Endothelial cell of umbilical vein (primary cell): ENCODE measurements around the gene DIS3L2. TPM values are rescaled to one million over a fixed set of nuclear protein-coding genes. Genes with fewer than 3 reads are reported as not detected.

ENCODE experiments used
- BruUV-seq: library from RNA; stranded (reverse); fragments of 400-500 nt; replicated peaks from 2 replicates; lab custom pipeline; 2021; lab: Mats Ljungman, UMichigan
- CTCF ChIA-PET: fragments of 300-600, 350-600 bp; sonication (Branson Sonifier 250); formaldehyde crosslinking; loops from one replicate; lab custom pipeline; 2021; ENCODE audit warnings: antibody characterized with exemption, inconsistent platforms; lab: Charles Lee
- POLR2A ChIA-PET: fragments of 300-600, 350-600 bp; sonication (Branson Sonifier 250); formaldehyde crosslinking; loops from one replicate; lab custom pipeline; 2021; ENCODE audit warnings: antibody characterized with exemption, inconsistent platforms; lab: Charles Lee
- DNase-seq: peaks from one replicate; pipeline ENCODE4 v3.0.0-alpha.2; 2011; ENCODE audit warnings: low read depth, low spot score
- FAIRE-seq: peaks from 2 replicates; lab custom pipeline; 2011; peaks lifted over from hg19 to GRCh38; lab: Jason Lieb, UNC
- H2AFZ ChIP-seq: 2 replicates; pipeline ENCODE4 v1.6.0; 2012; ENCODE audit warnings: low read depth, low read length, control low read depth, inconsistent platforms
- H3K27ac ChIP-seq: 2 replicates; pipeline ENCODE4 v1.5.1; 2011; ENCODE audit warnings: low read depth, mild to moderate bottlenecking, control low read depth, low read length, moderate library complexity; ENCODE audit not compliant: insufficient read depth
- H3K27me3 ChIP-seq, 2 experiments: 2 replicates each; pipeline versions ENCODE4 v1.6.0 to v1.6.1; 2011; ENCODE audit warnings: low read length in 2 of 2, mixed read lengths in 1 of 2; ENCODE audit not compliant: control insufficient read depth in 2 of 2, insufficient read depth in 2 of 2
- H3K36me3 ChIP-seq, 2 experiments: 2 replicates in 1 of 2; 3 replicates in 1 of 2; pipeline ENCODE4 v1.5.1; 2011; ENCODE audit warnings: low read length in 2 of 2, mild to moderate bottlenecking in 1 of 2, moderate library complexity in 1 of 2; ENCODE audit not compliant: control insufficient read depth in 2 of 2, insufficient read depth in 2 of 2; ENCODE audit errors: extremely low read depth in 1 of 2
- H3K4me1 ChIP-seq: 3 replicates; pipeline ENCODE4 v1.5.1; 2011; ENCODE audit warnings: mild to moderate bottlenecking, low read length; ENCODE audit not compliant: control insufficient read depth, insufficient read depth; ENCODE audit errors: extremely low read depth
- H3K4me2 ChIP-seq: 2 replicates; pipeline ENCODE4 v1.6.1; 2011; ENCODE audit warnings: low read length, control low read depth, mixed read lengths; ENCODE audit not compliant: insufficient read depth
- H3K4me3 ChIP-seq, 3 experiments: fragments of 200-600 bp in 1 of 3; sonication (generic), shearing (Covaris generic) in 1 of 3; replicated peaks in 1 of 3; 2 replicates each; pipeline ENCODE4 v1.5.1; 2011 to 2016; ENCODE audit warnings: control low read depth in 3 of 3, low read length in 3 of 3, mild to moderate bottlenecking in 2 of 3, inconsistent platforms in 1 of 3, low read depth in 1 of 3, moderate library complexity in 1 of 3; ENCODE audit not compliant: insufficient read depth in 1 of 3
- H3K79me2 ChIP-seq: 2 replicates; pipeline ENCODE4 v1.6.0; 2012; ENCODE audit warnings: low read length, inconsistent platforms; ENCODE audit not compliant: control insufficient read depth, insufficient read depth
- H3K9ac ChIP-seq: replicated peaks from 2 replicates; pipeline ENCODE3; 2011; ENCODE audit warnings: low read length, control low read depth; ENCODE audit not compliant: insufficient read depth; ENCODE audit errors: extremely low read depth
- H3K9me1 ChIP-seq: replicated peaks from 3 replicates; pipeline ENCODE4 v1.6.0; 2011; ENCODE audit warnings: mild to moderate bottlenecking, low read length; ENCODE audit not compliant: control insufficient read depth, insufficient read depth; ENCODE audit errors: extremely low read depth
- H3K9me3 ChIP-seq: replicated peaks from 2 replicates; pipeline ENCODE4 v1.5.1; 2012; ENCODE audit warnings: low read length, inconsistent platforms; ENCODE audit not compliant: control insufficient read depth, insufficient read depth
- H4K20me1 ChIP-seq: replicated peaks from 2 replicates; pipeline ENCODE3; 2011; ENCODE audit warnings: mild to moderate bottlenecking, low read length; ENCODE audit not compliant: control insufficient read depth, insufficient read depth; ENCODE audit errors: extremely low read depth
- EZH2 ChIP-seq: IDR thresholded peaks from 2 replicates; pipeline ENCODE4 v1.6.1; 2012; ENCODE audit warnings: borderline replicate concordance, low read depth, mild to moderate bottlenecking, moderate library complexity, low read length, inconsistent platforms; ENCODE audit not compliant: severe bottlenecking
- FOS ChIP-seq: IDR thresholded peaks from 2 replicates; pipeline ENCODE4 v1.6.1; 2011; ENCODE audit warnings: mild to moderate bottlenecking, low read length, moderate library complexity, borderline replicate concordance; ENCODE audit not compliant: insufficient read depth
- GATA2 ChIP-seq: IDR thresholded peaks from 2 replicates; pipeline ENCODE4 v1.7.0; 2011; ENCODE audit warnings: low read depth, mild to moderate bottlenecking, moderate library complexity, mixed read lengths, low read length; ENCODE audit not compliant: insufficient read length, insufficient read depth
- JUN ChIP-seq: IDR thresholded peaks from 2 replicates; pipeline ENCODE4 v1.6.1; 2011; ENCODE audit warnings: borderline replicate concordance, low read depth; ENCODE audit not compliant: insufficient read length, insufficient read depth
- MAX ChIP-seq: IDR thresholded peaks from 2 replicates; pipeline ENCODE4 v1.6.1; 2011; ENCODE audit not compliant: insufficient read depth, insufficient read length
- MYC ChIP-seq: IDR thresholded peaks from one replicate; pipeline ENCODE4 v1.6.1; 2011; ENCODE audit warnings: mild to moderate bottlenecking, low read depth, low read length
- POLR2A ChIP-seq: IDR thresholded peaks from 2 replicates; pipeline ENCODE4 v1.6.1; 2012; ENCODE audit warnings: low read depth, mild to moderate bottlenecking, control low read depth, low read length
- POLR2AphosphoS5 ChIP-seq: IDR thresholded peaks from 2 replicates; pipeline ENCODE4 v1.6.1; 2012; ENCODE audit warnings: low read depth, mild to moderate bottlenecking, control low read depth, low read length, moderate library complexity; ENCODE audit not compliant: insufficient read depth
- dilution Hi-C: fragments of 300-500 bp; cut with MboI; formaldehyde crosslinking; loops from one replicate; pipeline ENCODE4 v1.15.0; 2019; ENCODE audit warnings: low sequenced_read_pairs; ENCODE audit not compliant: extremely low pct_ligation_motif_present
- intact Hi-C: fragments of 100-400 bp; cut with micrococcal nuclease; formaldehyde crosslinking; loops from one replicate; pipeline ENCODE4 v1.10.0; 2022
- polyA plus RNA-seq, 4 experiments: library from polyadenylated mRNA; depleted of rRNA in 3 of 4; stranded (reverse) in 3 of 4; unstranded in 1 of 4; fragments of >200 nt; gene quantifications; 2 replicates each; pipeline versions ENCODE4 v1.2.1 to v1.2.3, GENCODE V29; 2011 to 2012; ENCODE audit warnings: missing spikeins in 1 of 4
- total RNA-seq: library from RNA; stranded (reverse); gene quantifications from 2 replicates; pipeline ENCODE4 v1.2.3, GENCODE V29; 2021
- TF ChIP-seq, protein P1 (sequence below), 2 donors: IDR thresholded peaks; 1 replicate in 1 of 2; 2 replicates in 1 of 2; pipeline ENCODE4 v1.5.1; 2011; ENCODE audit warnings: low read length in 2 of 2, mild to moderate bottlenecking in 2 of 2, moderate library complexity in 2 of 2, control low read depth in 1 of 2, inconsistent platforms in 1 of 2, low read depth in 1 of 2; ENCODE audit not compliant: insufficient read depth in 1 of 2; ENCODE audit errors: extremely low read depth in 1 of 2

Gene DIS3L2
- total and polyA plus RNA-seq, 2 donors (not counting 3 experiments of a cell fraction or from before 2014, with no cell fraction given) = 14.6 to 31.2 TPM

DNA sequence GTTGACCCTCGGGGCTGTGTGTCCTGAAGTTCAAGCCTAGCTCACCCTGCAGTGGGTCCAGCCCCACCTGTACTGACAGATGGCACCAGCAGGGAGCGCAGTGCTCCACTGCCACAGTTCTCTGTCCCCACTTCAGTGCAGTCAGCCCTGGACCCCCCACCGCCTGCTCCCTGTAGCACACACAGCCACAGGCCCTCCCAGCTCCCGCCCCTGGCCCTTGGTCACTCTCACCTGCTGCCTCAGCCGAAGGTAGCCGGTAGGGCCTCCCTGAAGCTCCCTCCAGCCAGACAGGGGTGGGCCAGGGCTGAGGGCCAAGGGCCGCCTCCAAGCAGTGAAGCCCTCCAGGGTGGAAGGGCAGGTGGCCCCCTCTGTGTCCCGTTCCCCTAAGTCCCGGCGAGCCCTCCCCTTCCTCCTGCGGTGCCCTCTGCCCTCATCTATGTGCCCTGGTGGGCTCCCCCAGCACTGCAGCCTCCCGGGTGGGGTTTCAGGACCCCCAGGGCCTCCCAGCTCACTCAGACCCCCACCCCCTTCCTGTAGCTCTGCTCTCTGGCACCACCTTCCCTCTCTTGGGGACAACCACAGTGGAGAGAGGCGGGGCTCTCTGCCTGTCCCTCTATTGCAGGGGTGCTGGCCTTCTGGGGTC is 406.2 kb downstream of the DIS3L2 start:
- BruUV-seq = no TSS peak
- POLR2A ChIA-PET = no interaction called here
- no peak overlapping the region for H2AFZ ChIP-seq
- no peaks in the 10 kb centered on the region for H3K36me3 ChIP-seq
- peaks cover 0 to 6% of the 10 kb centered on the region in 2 experiments for H3K27me3 ChIP-seq
- H3K9me3 ChIP-seq = no peaks in the 10 kb centered on the region
- H3K9me1 ChIP-seq = no peaks in the 10 kb centered on the region
- CTCF ChIA-PET = interaction anchor here (0.8 to 3.6 kb wide), 4 partner anchors 10 to 75 kb away, joined by 3 to 13 read pairs (median 5); partner anchors contain the start of gene ALPP
- dilution Hi-C loops = no loop called here
- no peak overlapping the region for H3K4me2 ChIP-seq
- TF ChIP-seq GATA2 (no peak), EZH2 (no peak), POLR2A (no peak), FOS (no peak), POLR2AphosphoS5 (no peak), MAX (no peak), JUN (no peak), MYC (no peak)
- TF ChIP-seq, protein P1, sequence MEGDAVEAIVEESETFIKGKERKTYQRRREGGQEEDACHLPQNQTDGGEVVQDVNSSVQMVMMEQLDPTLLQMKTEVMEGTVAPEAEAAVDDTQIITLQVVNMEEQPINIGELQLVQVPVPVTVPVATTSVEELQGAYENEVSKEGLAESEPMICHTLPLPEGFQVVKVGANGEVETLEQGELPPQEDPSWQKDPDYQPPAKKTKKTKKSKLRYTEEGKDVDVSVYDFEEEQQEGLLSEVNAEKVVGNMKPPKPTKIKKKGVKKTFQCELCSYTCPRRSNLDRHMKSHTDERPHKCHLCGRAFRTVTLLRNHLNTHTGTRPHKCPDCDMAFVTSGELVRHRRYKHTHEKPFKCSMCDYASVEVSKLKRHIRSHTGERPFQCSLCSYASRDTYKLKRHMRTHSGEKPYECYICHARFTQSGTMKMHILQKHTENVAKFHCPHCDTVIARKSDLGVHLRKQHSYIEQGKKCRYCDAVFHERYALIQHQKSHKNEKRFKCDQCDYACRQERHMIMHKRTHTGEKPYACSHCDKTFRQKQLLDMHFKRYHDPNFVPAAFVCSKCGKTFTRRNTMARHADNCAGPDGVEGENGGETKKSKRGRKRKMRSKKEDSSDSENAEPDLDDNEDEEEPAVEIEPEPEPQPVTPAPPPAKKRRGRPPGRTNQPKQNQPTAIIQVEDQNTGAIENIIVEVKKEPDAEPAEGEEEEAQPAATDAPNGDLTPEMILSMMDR (IDR thresholded peaks at IDR 0.05; ENCODE audit: extremely low read depth in 1 of 2, insufficient read depth in 1 of 2, low read depth in 1 of 2, low read length in 2 of 2) = peak; percentile 6 to 32
- intact Hi-C loops = loop anchor here (1.0 kb wide), 1 partner anchor 73 kb away; no protein-coding TSS in a partner anchor
- no peak overlapping the region for H3K9ac ChIP-seq
- H3K27ac ChIP-seq = no peak overlapping the region
- H4K20me1 ChIP-seq = no peaks in the 10 kb centered on the region
- FAIRE-seq (no peak), DNase-seq (no peak)
- no peaks in the 10 kb centered on the region for H3K79me2 ChIP-seq
- no peaks in the 10 kb centered on the region for H3K4me1 ChIP-seq
- no peak overlapping the region for H3K4me3 ChIP-seq
